GM18909 (cell line): ENCODE data around the gene C1RL.
"Not testable (repeated sequence)": the region's sequence is repeated elsewhere in the genome, so short reads cannot be mapped to it uniquely, and the experiment has no call there.

Experiments
- ATAC-seq: cut with Tn5 transposase; IDR thresholded peaks from one replicate; pipeline ENCODE4 v1.9.1; 2021; ENCODE audit warnings: mild to moderate bottlenecking; ENCODE audit not compliant: unreplicated experiment, poor library complexity

C1RL gene

DNA sequence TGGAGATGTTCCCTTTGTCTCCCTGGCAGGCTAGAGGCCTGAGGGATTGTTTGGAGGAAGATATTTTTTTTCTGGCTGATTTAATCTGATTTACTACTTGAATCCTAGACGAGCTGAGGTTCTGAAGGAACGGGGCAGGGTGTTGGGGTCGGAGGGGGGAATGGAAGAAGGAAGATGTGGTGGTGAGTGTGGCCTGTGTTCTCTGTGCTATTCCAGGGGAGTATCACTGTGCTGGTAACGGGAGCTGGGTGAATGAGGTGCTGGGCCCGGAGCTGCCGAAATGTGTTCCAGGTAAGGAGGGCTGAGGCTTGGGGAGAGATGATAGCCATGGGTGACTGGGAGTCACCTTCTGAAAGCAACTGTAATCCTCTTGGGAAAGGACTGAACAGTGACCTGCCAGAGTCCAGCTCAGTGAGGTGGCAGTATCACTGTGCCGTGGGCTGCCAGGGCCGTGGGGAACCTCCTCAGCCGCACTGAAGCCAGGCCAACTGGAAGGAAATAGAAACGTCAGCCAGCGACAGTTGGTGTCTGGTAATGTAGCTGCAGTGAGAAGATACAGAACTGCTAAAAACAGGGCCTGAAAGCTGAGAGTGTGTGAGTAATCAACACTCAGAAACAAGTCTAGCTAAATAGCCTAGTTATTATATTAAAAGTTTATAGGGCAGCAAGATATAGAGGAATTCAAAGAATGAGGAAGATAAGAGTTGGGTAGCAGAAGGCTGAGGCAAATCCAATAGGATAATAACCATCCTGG, 40.6 kb downstream of the C1RL start:
- ATAC-seq, result no peak

- ATAC-seq, result no peak
Measured at GRCh38 chr12:7067096-7067495, 41.9 kb downstream of the C1RL start.

- ATAC-seq, result no peak
Measured at GRCh38 chr12:7066596-7066995, 42.4 kb downstream of the C1RL start.

- no peak for ATAC-seq
Measured at GRCh38 chr12:7065073-7065623, 43.9 kb downstream of the C1RL start.

DNA sequence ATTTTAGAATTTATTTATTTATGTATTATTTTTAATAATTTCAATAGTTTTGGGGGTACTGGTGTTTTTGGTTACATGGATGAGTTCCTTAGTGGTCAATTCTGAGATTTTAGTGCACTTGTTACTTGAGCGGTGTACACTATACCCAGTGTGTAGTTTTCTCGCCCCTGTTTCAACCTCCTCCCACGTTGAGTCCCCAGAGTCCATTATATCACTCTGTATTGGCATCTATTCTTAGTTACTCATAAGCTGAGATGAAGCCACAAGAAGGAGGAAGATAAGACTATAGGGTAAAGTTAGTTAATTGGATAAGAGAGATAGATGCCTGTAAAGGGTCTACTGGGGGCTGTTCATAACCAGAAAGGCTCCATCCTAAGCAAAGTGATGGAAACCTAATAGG, 44.5 kb downstream of the C1RL start:
- no peak for ATAC-seq

GRCh38 chr12:7061596-7061995, 47.4 kb downstream of the C1RL start:
- no peak for ATAC-seq

GRCh38 chr12:7061138-7061537, 47.9 kb downstream of the C1RL start:
- ATAC-seq, result no peak

DNA sequence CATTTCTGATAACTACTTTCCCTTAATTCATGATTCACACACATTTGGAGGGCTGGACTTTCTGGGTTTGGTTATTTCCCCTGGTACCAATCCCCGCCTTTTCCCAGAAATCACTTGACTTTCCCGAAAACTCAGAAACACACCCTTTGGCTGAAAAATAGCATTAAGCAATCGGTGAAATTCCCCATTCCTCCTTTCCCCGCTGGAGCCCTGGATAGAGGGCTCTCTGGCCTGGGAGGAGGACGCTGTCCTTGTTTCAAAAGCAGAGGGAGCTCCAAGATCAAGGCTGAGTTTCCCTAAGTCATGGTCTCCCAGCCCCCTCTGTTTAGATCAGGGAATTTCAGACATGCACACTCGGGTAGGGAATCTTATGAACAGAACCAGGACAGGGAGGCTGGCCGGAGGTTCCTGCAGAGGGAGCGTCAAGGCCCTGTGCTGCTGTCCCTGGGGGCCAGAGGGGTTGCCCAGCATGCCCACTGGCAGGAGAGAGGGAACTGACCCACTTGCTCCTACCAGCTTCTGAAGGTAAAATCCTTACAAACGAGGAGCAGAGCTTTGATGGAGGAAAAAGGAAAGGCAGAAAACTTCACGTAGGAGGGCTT, 48.6 kb downstream of the C1RL start, which contains the start of gene C1S:
Gene C1S, plus strand, starts transcription at position 366 of the 602 bp plus-strand sequence. CDS start 1,195 bp downstream, outside the sequence.
- ATAC-seq, result no peak

GRCh38 chr12:7059780-7060179, 49.2 kb downstream of the C1RL start:
- no peak for ATAC-seq

GRCh38 chr12:7058850-7059395, 50.1 kb downstream of the C1RL start:
- ATAC-seq, result no peak

- ATAC-seq, result no peak
Measured at GRCh38 chr12:7058163-7058845, 50.7 kb downstream of the C1RL start.

DNA sequence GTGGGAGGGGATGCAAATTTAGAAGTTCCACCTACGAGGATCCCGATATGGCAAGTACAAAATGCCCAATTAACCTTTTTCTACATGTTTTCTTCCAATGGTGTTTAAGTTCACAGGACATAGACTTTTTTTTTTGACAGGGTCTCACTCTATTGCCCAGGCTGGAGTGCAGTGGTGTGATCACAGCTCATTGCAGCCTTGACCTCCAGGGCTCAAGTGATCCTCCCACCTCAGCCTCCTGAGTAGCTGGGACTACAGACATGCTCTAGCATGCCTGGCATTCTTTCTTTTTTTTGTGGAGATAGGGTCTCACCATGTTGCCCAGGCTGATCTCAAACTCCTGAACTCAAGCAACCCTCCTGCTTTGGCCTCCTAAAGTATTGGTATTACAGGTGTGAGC, 53.3 kb downstream of the C1RL start:
- ATAC-seq, result not testable (repeated sequence)

GRCh38 chr12:7054925-7055324, 54.1 kb downstream of the C1RL start:
- no peak for ATAC-seq

GRCh38 chr12:7049973-7050372, 59.0 kb downstream of the C1RL start:
- not testable (repeated sequence) for ATAC-seq

DNA sequence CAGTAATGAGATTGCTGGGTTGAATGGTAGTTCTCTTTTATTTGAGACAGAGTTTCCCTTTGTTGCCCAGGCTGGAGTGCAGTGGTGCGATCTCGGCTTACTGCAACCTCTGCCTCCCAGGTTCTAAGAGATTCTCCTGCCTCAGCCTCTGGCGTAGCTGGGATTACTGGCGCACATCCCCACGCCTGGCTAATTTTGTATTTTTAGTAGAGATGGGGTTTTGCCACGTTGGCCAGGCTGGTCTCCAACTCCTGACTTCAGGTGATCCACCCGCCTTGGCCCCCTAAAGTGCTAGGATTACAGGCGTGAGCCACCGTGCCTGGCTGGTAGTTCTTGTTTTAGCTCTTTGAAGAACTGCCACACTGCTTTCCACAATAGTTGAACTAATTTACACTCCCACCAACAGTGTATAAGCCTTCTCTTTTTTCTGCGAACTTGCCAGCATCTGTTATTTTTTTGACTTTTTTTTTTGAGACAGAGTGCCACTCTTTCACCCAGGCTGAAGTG, 59.5 kb downstream of the C1RL start:
- ATAC-seq, result not testable (repeated sequence)

DNA sequence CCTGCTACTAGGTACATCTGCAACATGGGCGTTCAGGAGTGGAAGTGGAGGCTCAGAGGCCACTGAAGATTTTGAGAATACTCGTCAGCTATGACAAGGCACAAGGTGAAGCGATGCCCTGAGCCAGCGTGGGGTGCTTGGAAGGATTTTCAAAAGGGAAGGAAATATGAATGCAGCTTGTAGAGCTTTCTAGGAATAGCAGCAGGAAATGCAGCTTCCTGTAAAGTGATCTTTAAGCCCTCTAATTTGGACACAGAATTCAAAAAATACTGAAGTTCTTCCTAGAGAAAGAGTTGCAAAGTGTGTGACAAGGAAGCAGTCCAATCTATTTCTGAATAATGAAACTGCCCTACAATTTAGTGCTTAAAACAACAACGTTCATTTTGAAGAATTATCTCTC, 61.7 kb downstream of the C1RL start:
- no peak for ATAC-seq

DNA sequence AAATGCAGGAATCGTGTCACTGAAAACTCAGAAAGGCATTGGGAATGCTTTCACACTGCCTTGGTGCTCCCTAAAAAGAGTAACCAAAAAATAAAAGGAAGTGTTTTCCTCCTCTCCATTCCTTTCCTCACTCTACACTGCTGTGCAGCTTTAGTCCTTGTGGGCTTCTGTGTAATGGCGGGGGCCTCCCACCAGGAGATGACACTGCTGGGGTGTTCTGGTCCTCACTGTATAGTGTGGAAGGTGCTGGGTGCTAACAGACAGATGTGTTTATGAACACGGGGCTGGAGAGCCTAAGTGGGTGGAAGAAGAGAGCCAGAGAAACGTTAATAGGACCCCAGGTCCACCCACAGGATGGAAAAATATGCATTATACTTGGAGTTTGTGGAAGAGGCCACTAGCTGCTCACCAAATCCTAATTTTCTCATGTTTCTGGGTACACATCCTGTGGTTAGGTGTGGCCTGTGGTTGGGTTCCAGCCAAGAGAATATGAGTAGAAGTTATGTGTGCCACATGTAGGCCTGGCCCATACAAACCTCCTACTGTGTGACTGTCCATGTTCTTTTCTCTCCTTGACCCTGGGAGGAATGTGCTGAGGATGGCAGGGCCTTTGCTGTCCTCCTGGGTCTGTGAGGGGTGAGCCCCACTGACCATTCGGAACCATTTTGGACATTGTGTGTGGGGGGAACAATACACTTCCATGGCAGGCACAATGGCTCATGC, 62.5 kb downstream of the C1RL start:
- no peak for ATAC-seq

- ATAC-seq, result no peak
Measured at GRCh38 chr12:7045913-7046312, 63.1 kb downstream of the C1RL start.
